ENCODE measurements around the gene CACNA1E.

The CACNA1E gene

DNA sequence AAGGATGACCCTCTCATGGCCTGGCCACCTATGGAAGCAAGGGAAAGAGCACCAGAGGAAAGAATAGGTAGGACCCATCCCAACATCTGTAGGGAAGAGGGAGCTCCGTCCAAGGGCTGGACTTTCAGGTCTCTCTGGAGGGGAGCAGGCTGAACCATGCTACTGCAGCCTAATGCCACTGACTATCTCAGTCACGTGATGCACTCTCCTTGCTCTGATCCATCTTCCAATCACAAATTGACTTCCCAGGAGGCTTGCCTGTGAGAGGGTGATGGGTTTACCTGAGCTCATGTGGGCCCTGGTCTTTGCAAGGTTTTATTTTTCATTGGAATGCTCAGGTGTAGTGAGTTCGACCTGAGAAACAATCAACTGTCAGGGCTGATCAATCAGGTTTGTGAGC, 128.8 kb downstream of the CACNA1E start:
- TF ChIP-seq, protein P1, sequence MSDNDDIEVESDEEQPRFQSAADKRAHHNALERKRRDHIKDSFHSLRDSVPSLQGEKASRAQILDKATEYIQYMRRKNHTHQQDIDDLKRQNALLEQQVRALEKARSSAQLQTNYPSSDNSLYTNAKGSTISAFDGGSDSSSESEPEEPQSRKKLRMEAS (IDR thresholded peaks at IDR 0.05; ENCODE audit: low read depth, low read length), result no peak
- TF ChIP-seq, protein P2, sequence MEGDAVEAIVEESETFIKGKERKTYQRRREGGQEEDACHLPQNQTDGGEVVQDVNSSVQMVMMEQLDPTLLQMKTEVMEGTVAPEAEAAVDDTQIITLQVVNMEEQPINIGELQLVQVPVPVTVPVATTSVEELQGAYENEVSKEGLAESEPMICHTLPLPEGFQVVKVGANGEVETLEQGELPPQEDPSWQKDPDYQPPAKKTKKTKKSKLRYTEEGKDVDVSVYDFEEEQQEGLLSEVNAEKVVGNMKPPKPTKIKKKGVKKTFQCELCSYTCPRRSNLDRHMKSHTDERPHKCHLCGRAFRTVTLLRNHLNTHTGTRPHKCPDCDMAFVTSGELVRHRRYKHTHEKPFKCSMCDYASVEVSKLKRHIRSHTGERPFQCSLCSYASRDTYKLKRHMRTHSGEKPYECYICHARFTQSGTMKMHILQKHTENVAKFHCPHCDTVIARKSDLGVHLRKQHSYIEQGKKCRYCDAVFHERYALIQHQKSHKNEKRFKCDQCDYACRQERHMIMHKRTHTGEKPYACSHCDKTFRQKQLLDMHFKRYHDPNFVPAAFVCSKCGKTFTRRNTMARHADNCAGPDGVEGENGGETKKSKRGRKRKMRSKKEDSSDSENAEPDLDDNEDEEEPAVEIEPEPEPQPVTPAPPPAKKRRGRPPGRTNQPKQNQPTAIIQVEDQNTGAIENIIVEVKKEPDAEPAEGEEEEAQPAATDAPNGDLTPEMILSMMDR (IDR thresholded peaks at IDR 0.05; ENCODE audit: low read depth, low read length), result no peak
- no peak for TF ChIP-seq MYC (IDR thresholded peaks at IDR 0.05; ENCODE audit: low read depth, low read length)
- no peak for TF ChIP-seq POLR2A (IDR thresholded peaks at IDR 0.05; ENCODE audit: extremely low read depth, insufficient read length)
- DNase-seq (ENCODE audit: low read depth), result no peak
- H3K4me3 ChIP-seq (ENCODE audit: low read depth, low read length), result no peak overlapping the region

DNA sequence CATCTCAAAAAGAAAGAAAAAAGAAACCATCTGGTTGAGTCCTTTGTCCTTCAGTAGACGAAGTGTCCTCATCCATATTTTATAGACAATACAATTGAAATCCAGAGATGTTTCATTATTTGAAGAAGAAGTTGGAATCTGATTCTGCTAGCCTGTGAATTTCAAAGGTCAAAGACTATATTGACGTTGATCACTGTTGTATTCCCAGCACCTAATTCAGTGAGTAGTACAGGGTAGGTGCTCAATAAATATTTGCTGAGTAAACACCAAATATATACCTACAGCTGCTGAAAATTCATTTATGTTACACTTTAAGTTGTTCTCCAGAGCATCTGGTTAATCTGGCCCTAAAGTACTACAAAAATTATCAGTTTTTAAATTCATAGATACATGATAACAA, 135.2 kb downstream of the CACNA1E start:
- H3K4me3 ChIP-seq (ENCODE audit: low read depth, low read length), result no peak overlapping the region
- TF ChIP-seq POLR2A (IDR thresholded peaks at IDR 0.05; ENCODE audit: extremely low read depth, insufficient read length) (no peak), MYC (IDR thresholded peaks at IDR 0.05; ENCODE audit: low read depth, low read length) (no peak)
- TF ChIP-seq, protein P2 (IDR thresholded peaks at IDR 0.05; ENCODE audit: low read depth, low read length), result no peak
- TF ChIP-seq, protein P1 (IDR thresholded peaks at IDR 0.05; ENCODE audit: low read depth, low read length), result no peak
- DNase-seq (ENCODE audit: low read depth), result no peak

DNA sequence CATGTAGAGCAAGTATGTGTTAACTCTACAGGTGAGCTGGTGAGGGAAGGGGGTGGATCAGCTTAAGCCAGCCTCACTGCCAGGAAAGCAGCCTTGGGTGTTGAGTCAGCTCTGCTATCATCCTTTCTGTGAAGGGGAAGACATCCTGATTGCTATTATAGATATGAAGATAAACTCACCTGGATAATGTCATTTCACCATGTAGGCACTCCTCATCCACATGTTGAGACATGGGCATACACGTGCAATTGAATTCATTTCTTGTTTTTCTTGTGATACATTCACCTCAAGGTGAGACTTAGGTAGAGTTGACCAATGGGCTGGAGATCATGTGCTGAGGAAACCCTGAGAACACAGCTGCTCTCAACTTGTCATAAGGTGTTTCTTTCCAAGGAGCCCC, 136.9 kb downstream of the CACNA1E start:
- DNase-seq (ENCODE audit: low read depth), result no peak
- no peak for TF ChIP-seq POLR2A (IDR thresholded peaks at IDR 0.05; ENCODE audit: extremely low read depth, insufficient read length)
- H3K4me3 ChIP-seq (ENCODE audit: low read depth, low read length), result no peak overlapping the region

DNA sequence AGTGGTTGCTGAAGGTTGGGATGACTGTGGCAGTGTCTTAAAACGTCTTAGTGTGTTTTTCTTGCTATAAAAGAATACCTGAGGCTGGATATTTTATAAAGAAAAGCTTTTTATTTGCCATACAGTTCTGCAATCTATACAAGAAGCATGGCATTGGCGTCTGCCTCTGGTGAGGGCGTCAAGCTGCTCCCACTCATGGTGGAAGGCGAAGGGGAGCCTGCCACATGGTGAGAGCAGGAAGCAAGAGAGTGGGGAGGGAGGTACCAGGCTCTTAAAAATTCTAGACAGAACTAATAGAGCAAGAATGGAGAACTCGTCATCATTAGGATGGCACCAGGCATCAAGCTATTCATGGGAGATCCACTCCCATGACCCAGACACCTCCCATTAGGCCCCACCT, 140.5 kb downstream of the CACNA1E start:
- DNase-seq (ENCODE audit: low read depth), result no peak
- TF ChIP-seq POLR2A (IDR thresholded peaks at IDR 0.05; ENCODE audit: extremely low read depth, insufficient read length), result no peak
- no peak for TF ChIP-seq MYC (IDR thresholded peaks at IDR 0.05; ENCODE audit: low read depth, low read length)
- TF ChIP-seq, protein P1 (IDR thresholded peaks at IDR 0.05; ENCODE audit: low read depth, low read length), result no peak
- TF ChIP-seq, protein P2 (IDR thresholded peaks at IDR 0.05; ENCODE audit: low read depth, low read length), result no peak
- no peak overlapping the region for H3K4me3 ChIP-seq (ENCODE audit: low read depth, low read length)

DNA sequence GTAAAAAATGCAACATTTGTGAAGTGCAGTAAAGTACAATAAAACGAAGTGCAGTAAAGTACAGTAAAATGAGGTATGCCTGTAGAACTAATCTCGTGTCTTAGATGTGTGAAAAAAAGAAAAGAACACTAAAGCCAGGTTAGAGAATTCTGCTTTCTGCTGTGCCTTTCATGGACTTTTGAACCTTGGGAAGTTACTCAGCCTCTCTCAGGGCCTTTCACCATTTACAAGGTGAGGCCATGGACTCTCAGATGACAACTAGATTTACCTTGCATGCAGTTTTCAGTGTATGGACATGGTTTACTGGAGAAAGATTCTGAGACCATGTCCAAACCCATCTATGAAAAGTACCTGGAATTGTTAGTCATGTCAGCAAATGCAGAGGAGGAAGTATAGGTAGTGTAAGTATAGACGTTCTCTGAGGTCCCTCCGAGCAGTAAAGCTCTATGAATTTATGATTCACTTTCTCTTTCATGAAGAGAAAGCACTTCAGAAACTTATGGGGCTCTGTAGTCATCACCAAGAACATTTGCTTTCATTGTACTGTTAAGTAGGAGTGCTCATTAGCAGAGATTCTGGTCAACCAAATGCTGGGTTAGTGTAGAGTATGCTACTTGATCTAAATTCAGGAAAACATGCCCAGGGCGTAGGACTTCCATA, 143.1 kb downstream of the CACNA1E start:
- no peak for DNase-seq (ENCODE audit: low read depth)
- TF ChIP-seq, protein P1 (IDR thresholded peaks at IDR 0.05; ENCODE audit: low read depth, low read length), result no peak
- TF ChIP-seq, protein P2 (IDR thresholded peaks at IDR 0.05; ENCODE audit: low read depth, low read length), result no peak
- no peak for TF ChIP-seq POLR2A (IDR thresholded peaks at IDR 0.05; ENCODE audit: extremely low read depth, insufficient read length)
- no peak for TF ChIP-seq MYC (IDR thresholded peaks at IDR 0.05; ENCODE audit: low read depth, low read length)
- H3K4me3 ChIP-seq (ENCODE audit: low read depth, low read length), result no peak overlapping the region

DNA sequence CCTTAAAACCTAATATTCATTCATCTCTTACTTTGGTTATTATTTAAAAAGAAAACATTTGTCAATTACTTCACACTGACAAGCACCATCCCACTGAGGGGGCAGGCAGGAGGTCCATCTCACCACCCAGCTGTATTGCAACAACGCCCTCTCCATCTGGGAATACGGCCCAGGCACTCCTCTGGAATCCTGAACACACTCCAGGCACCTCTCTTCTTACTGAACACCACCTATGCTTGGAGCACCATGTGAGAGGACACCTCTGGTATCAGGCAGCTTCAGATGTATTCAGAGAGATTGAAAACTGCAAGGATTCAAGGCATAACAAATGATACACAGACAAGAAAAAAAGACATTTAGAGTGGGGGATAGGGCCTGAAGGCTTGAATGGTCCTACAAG, 147.1 kb downstream of the CACNA1E start:
- DNase-seq (ENCODE audit: low read depth), result no peak
- TF ChIP-seq MYC (IDR thresholded peaks at IDR 0.05; ENCODE audit: low read depth, low read length) (no peak), POLR2A (IDR thresholded peaks at IDR 0.05; ENCODE audit: extremely low read depth, insufficient read length) (no peak)
- TF ChIP-seq, protein P2 (IDR thresholded peaks at IDR 0.05; ENCODE audit: low read depth, low read length), result no peak
- TF ChIP-seq, protein P1 (IDR thresholded peaks at IDR 0.05; ENCODE audit: low read depth, low read length), result no peak

More for the DNA sequence above, 147.1 kb downstream of the CACNA1E start:
- no peak overlapping the region for H3K4me3 ChIP-seq (ENCODE audit: low read depth, low read length)
